ENCODE results near the gene PRRG4.
"Not testable (repeated sequence)": the region's sequence is repeated elsewhere in the genome, so short reads cannot be mapped to it uniquely, and the experiment has no call there.

PRRG4 gene

DNA sequence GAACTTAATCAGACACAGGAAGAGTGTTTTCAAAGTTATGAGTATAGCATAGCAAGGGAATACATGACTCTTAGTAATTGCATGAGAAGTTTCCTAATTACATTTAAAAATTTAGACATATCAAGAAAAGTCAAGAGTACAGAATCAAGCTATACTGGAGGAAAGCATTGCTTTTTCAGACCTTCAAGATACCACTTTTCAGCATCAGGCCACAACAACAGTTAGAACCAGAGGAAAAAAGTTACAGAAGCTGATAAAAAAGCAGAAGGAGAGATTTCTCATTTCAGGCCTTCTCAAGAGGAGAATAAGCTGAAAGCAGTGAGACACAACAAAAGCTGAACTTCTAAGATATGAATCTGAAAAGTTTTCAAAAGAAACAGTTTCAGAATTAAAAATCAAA is 34.8 kb downstream of the PRRG4 start:
- H3K79me2 ChIP-seq (ENCODE audit: insufficient read depth, low read length), result no peaks in the 10 kb centered on the region
- no peaks in the 10 kb centered on the region for H4K20me1 ChIP-seq (ENCODE audit: insufficient read depth, low read length, poor library complexity, severe bottlenecking)
- no peak for TF ChIP-seq EZH2phosphoT487 (IDR thresholded peaks at IDR 0.05; ENCODE audit: borderline replicate concordance)
- TF ChIP-seq, protein P1, sequence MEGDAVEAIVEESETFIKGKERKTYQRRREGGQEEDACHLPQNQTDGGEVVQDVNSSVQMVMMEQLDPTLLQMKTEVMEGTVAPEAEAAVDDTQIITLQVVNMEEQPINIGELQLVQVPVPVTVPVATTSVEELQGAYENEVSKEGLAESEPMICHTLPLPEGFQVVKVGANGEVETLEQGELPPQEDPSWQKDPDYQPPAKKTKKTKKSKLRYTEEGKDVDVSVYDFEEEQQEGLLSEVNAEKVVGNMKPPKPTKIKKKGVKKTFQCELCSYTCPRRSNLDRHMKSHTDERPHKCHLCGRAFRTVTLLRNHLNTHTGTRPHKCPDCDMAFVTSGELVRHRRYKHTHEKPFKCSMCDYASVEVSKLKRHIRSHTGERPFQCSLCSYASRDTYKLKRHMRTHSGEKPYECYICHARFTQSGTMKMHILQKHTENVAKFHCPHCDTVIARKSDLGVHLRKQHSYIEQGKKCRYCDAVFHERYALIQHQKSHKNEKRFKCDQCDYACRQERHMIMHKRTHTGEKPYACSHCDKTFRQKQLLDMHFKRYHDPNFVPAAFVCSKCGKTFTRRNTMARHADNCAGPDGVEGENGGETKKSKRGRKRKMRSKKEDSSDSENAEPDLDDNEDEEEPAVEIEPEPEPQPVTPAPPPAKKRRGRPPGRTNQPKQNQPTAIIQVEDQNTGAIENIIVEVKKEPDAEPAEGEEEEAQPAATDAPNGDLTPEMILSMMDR (conservative IDR thresholded peaks at IDR 0.05; ENCODE audit: low read length), result no peak
- no peak overlapping the region for H3K4me2 ChIP-seq (ENCODE audit: low read depth, low read length, poor library complexity, severe bottlenecking)
- H3K9me3 ChIP-seq (ENCODE audit: insufficient read depth, low read depth, low read length), result no peaks in the 10 kb centered on the region
- H3F3A ChIP-seq (ENCODE audit: low read depth), result no peaks in the 10 kb centered on the region
- H3K4me1 ChIP-seq (ENCODE audit: insufficient read depth, low read length, poor library complexity, severe bottlenecking), result no peaks in the 10 kb centered on the region
- H3K36me3 ChIP-seq (ENCODE audit: insufficient read depth, low read length), result no peaks in the 10 kb centered on the region
- no peaks in the 10 kb centered on the region for H3K9me2 ChIP-seq (replicated peaks; ENCODE audit: low read depth, low read length)
- no peak overlapping the region for H3K9ac ChIP-seq (ENCODE audit: low read depth, low read length, poor library complexity, severe bottlenecking)
- no peak overlapping the region for H3K4me3 ChIP-seq (ENCODE audit: low read length, poor library complexity, severe bottlenecking)
- H2AFZ ChIP-seq (ENCODE audit: low read length), result no peak overlapping the region
- no peaks in the 10 kb centered on the region for H3K27me3 ChIP-seq (ENCODE audit: insufficient read depth, low read length, poor library complexity, severe bottlenecking)

DNA sequence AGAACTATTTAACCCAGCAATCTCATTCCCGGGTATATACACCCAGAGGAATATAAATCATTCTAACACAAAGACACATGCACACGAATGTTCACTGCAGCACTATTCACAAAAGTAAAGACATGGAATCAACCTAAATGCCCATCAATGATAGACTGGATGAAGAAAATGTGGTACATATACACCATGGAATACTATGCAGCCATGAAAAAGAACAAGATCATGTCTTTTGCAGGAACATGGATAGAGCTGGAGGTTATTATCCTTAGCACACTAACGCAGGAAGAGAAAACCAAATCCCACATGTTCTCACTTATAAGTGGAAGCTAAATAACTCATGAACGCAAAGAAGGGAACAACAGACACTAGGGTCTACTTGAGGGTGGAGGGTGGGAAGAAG is 39.0 kb downstream of the PRRG4 start:
- H3K4me1 ChIP-seq (ENCODE audit: insufficient read depth, low read length, poor library complexity, severe bottlenecking); H3K4me2 ChIP-seq (ENCODE audit: low read depth, low read length, poor library complexity, severe bottlenecking); H3K4me3 ChIP-seq (ENCODE audit: low read length, poor library complexity, severe bottlenecking); H2AFZ ChIP-seq (ENCODE audit: low read length); H3F3A ChIP-seq (ENCODE audit: low read depth); H3K9me2 ChIP-seq (replicated peaks; ENCODE audit: low read depth, low read length); H3K9ac ChIP-seq (ENCODE audit: low read depth, low read length, poor library complexity, severe bottlenecking); H4K20me1 ChIP-seq (ENCODE audit: insufficient read depth, low read length, poor library complexity, severe bottlenecking); H3K36me3 ChIP-seq (ENCODE audit: insufficient read depth, low read length); H3K9me3 ChIP-seq (ENCODE audit: insufficient read depth, low read depth, low read length); H3K79me2 ChIP-seq (ENCODE audit: insufficient read depth, low read length); H3K27me3 ChIP-seq (ENCODE audit: insufficient read depth, low read length, poor library complexity, severe bottlenecking): not testable (repeated sequence)

DNA sequence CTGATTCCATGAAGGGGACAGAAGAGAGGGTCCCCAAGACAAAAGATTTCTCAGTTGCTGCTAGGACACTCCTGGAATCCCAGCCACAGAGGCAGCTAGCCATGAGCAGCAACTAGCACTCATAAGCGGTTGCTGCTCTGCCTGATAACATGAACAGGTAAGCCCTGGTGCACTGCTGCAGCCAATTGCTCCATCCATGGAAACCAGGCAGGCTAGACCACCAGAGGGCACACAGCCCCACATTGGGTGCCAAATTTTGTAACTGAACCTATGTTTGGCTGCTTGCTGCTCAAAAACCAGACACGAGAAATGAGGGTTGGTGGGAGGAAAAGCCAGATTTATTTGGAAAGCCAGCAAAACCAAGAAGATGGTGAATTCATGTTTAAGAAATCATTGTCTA is 40.9 kb downstream of the PRRG4 start:
- H3K27me3 ChIP-seq (ENCODE audit: insufficient read depth, low read length, poor library complexity, severe bottlenecking), result no peaks in the 10 kb centered on the region
- H3K9me3 ChIP-seq (ENCODE audit: insufficient read depth, low read depth, low read length), result no peaks in the 10 kb centered on the region
- no peaks in the 10 kb centered on the region for H3F3A ChIP-seq (ENCODE audit: low read depth)
- no peaks in the 10 kb centered on the region for H3K9me2 ChIP-seq (replicated peaks; ENCODE audit: low read depth, low read length)
- TF ChIP-seq, protein P1 (conservative IDR thresholded peaks at IDR 0.05; ENCODE audit: low read length), result peak; percentile 72
- no peak for TF ChIP-seq EZH2phosphoT487 (IDR thresholded peaks at IDR 0.05; ENCODE audit: borderline replicate concordance)
- no peaks in the 10 kb centered on the region for H3K79me2 ChIP-seq (ENCODE audit: insufficient read depth, low read length)
- no peaks in the 10 kb centered on the region for H3K4me1 ChIP-seq (ENCODE audit: insufficient read depth, low read length, poor library complexity, severe bottlenecking)
- no peak overlapping the region for H3K4me3 ChIP-seq (ENCODE audit: low read length, poor library complexity, severe bottlenecking)
- H3K9ac ChIP-seq (ENCODE audit: low read depth, low read length, poor library complexity, severe bottlenecking), result no peak overlapping the region
- no peaks in the 10 kb centered on the region for H3K36me3 ChIP-seq (ENCODE audit: insufficient read depth, low read length)
- H2AFZ ChIP-seq (ENCODE audit: low read length), result no peak overlapping the region
- no peaks in the 10 kb centered on the region for H4K20me1 ChIP-seq (ENCODE audit: insufficient read depth, low read length, poor library complexity, severe bottlenecking)
- H3K4me2 ChIP-seq (ENCODE audit: low read depth, low read length, poor library complexity, severe bottlenecking), result no peak overlapping the region

DNA sequence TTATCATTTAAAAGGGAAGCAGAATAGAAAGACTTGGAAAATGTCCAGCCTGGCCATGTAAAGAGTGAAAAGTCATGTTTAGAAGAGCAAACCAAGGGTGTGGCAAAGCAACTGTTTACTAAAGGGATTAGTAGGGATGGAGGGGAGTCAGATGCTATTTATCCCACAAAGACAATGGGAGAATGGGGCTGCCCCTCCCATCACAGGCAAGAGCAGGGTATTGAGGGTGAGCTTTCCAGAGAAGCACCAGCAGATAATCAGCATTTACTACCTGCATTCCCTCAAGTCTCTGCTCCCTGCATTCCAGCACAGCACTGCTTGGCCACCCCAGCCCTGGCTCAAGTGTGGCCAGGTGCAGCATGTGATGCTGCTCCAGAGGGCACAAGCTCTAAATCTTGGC is 44.4 kb downstream of the PRRG4 start:
- Histone ChIP-seq H3K27me3 (ENCODE audit: insufficient read depth, low read length, poor library complexity, severe bottlenecking) (no peaks in the 10 kb centered on the region), H3K36me3 (ENCODE audit: insufficient read depth, low read length) (no peaks in the 10 kb centered on the region), H2AFZ (ENCODE audit: low read length) (no peak overlapping the region), H4K20me1 (ENCODE audit: insufficient read depth, low read length, poor library complexity, severe bottlenecking) (no peaks in the 10 kb centered on the region), H3K9me2 (replicated peaks; ENCODE audit: low read depth, low read length) (no peaks in the 10 kb centered on the region), H3K79me2 (ENCODE audit: insufficient read depth, low read length) (no peaks in the 10 kb centered on the region), H3K4me1 (ENCODE audit: insufficient read depth, low read length, poor library complexity, severe bottlenecking) (no peaks in the 10 kb centered on the region), H3F3A (ENCODE audit: low read depth) (no peaks in the 10 kb centered on the region), H3K4me2 (ENCODE audit: low read depth, low read length, poor library complexity, severe bottlenecking) (no peak overlapping the region), H3K9ac (ENCODE audit: low read depth, low read length, poor library complexity, severe bottlenecking) (no peak overlapping the region), H3K4me3 (ENCODE audit: low read length, poor library complexity, severe bottlenecking) (no peak overlapping the region), H3K9me3 (ENCODE audit: insufficient read depth, low read depth, low read length) (no peaks in the 10 kb centered on the region)
- TF ChIP-seq, protein P1 (conservative IDR thresholded peaks at IDR 0.05; ENCODE audit: low read length), result no peak
- no peak for TF ChIP-seq EZH2phosphoT487 (IDR thresholded peaks at IDR 0.05; ENCODE audit: borderline replicate concordance)
